ENCODE data around the gene SORCS2.

SORCS2 gene

GRCh38 chr4:7356667-7357310 is 164.5 kb downstream of the SORCS2 start:
- TF ChIP-seq, protein P1, sequence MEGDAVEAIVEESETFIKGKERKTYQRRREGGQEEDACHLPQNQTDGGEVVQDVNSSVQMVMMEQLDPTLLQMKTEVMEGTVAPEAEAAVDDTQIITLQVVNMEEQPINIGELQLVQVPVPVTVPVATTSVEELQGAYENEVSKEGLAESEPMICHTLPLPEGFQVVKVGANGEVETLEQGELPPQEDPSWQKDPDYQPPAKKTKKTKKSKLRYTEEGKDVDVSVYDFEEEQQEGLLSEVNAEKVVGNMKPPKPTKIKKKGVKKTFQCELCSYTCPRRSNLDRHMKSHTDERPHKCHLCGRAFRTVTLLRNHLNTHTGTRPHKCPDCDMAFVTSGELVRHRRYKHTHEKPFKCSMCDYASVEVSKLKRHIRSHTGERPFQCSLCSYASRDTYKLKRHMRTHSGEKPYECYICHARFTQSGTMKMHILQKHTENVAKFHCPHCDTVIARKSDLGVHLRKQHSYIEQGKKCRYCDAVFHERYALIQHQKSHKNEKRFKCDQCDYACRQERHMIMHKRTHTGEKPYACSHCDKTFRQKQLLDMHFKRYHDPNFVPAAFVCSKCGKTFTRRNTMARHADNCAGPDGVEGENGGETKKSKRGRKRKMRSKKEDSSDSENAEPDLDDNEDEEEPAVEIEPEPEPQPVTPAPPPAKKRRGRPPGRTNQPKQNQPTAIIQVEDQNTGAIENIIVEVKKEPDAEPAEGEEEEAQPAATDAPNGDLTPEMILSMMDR (IDR thresholded peaks at IDR 0.05; ENCODE audit: low read depth, low read length), result no peak
- H3K4me3 ChIP-seq (ENCODE audit: low read depth, low read length), result no peak overlapping the region

GRCh38 chr4:7357323-7357722 is 165.0 kb downstream of the SORCS2 start:
- TF ChIP-seq, protein P1 (IDR thresholded peaks at IDR 0.05; ENCODE audit: low read depth, low read length), result no peak

DNA sequence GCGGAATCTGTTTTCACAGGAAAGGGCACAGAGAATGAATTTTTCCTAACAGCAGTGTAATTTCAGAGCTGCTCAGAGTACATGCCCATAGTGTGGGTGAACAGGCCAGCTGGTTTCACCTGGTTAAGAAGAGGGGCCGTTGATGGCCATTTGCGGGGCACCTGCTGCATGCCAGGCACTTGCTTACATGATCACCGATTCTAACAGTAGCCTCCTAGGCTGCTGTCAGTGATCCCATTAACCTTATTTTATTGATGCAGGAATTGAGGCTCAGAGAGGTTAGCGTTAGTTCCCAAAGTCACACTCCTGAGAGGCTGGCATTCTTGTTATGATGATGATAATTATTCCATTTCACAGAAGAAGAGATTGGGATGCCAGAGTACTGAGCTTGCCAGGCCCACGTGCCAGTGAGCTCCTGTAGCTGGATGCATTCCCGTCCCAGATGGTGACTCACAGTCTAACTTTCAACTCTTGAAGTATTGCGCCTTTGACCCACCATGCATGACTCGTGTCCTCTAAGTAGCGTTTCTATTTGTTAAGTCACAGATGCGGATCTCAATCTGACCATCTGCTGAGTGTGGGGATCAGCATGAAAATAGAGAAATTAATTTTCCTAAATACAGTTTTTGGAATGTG is 165.9 kb downstream of the SORCS2 start:
- TF ChIP-seq, protein P1 (IDR thresholded peaks at IDR 0.05; ENCODE audit: low read depth, low read length), result no peak
- H3K4me3 ChIP-seq (ENCODE audit: low read depth, low read length), result no peak overlapping the region

More at GRCh38 chr4:7357323-7357722, 165.0 kb downstream of the SORCS2 start:
- no peak overlapping the region for H3K4me3 ChIP-seq (ENCODE audit: low read depth, low read length)

DNA sequence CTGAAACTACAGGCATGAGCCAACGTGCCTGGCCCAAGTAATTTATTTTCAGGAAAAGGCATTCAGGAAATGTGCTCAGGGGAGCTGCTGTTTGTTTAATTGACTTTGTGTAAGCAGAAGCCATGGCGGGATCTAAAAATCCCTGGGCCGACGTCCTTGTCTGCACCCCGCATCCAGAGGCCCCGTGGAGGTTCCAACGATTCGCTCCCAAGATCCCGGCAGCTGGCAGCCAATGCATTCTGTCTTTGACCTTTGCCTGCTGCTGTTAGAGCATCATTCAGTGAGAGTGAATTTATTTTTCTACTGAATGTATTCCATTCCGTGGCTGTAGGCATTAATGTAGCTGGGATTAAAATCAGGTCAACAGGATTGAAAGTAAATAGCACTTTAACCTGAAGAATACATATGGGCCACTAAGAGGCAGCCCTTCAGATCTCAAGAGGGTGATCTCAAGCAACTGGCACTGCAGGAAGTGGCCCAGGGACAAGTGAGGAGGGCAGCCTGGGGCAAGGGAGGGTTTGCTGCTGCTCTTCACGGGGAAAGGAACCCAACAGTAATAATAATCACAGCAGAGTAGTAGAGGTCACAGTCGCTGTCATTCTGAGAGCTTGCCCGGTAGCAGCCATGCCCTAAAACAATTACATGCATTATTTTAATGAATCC is 167.2 kb downstream of the SORCS2 start:
- TF ChIP-seq, protein P1 (IDR thresholded peaks at IDR 0.05; ENCODE audit: low read depth, low read length), result no peak

GRCh38 chr4:7360806-7361205 is 168.5 kb downstream of the SORCS2 start:
- TF ChIP-seq, protein P1 (IDR thresholded peaks at IDR 0.05; ENCODE audit: low read depth, low read length), result no peak
- no peak overlapping the region for H3K4me3 ChIP-seq (ENCODE audit: low read depth, low read length)

More for the DNA sequence above, 167.2 kb downstream of the SORCS2 start:
- H3K4me3 ChIP-seq (ENCODE audit: low read depth, low read length), result no peak overlapping the region

- TF ChIP-seq, protein P1 (IDR thresholded peaks at IDR 0.05; ENCODE audit: low read depth, low read length), result no peak
- H3K4me3 ChIP-seq (ENCODE audit: low read depth, low read length), result no peak overlapping the region
These were observed 169.1 kb downstream of the SORCS2 start for GRCh38 chr4:7361280-7361895.

Data from WI38 (cell line).